HG02943 (cell line): Measurements from ENCODE around the gene PANK4.

Source experiments
- ATAC-seq: cut with Tn5 transposase; IDR thresholded peaks from one replicate; pipeline ENCODE4 v1.9.1; 2021; ENCODE audit warnings: mild to moderate bottlenecking, low read depth, moderate library complexity; ENCODE audit not compliant: unreplicated experiment

PANK4 gene

GRCh38 chr1:2546515-2547209 lies 20.3 kb upstream of the PANK4 start:
- peak; percentile 30 for ATAC-seq

- ATAC-seq, result peak; percentile 29
These were observed 19.5 kb upstream of the PANK4 start for GRCh38 chr1:2545754-2546514.

GRCh38 chr1:2544875-2545640 lies 18.7 kb upstream of the PANK4 start:
- no peak for ATAC-seq

GRCh38 chr1:2544093-2544874 lies 17.9 kb upstream of the PANK4 start:
- no peak for ATAC-seq

DNA sequence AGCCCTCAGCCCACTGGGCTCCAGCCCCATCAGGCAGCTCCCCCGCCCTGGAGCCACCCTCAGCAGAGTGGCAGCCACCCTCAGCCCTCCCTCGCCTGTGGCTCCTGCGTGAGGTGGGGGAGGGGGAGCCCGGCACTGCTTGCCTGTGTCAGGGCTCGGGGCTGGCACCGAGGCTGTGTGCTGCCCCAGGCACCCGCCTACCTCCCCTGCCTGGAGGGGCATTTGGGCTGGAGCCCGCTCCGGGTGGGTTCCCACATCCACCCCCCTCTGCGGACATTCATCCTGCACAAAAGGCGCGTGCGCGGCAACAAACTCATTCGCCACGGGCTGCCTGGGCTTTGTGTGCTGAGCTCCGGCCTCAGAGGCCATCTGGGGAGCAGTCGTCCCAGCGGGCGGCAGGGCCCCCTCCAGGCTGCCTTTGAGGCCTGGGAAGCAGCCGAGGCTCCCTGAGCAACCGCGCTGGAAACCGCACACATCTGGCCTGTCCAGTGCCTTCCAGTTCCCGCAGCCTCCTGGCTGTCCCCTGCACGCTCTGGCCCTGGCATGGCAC lies 17.2 kb upstream of the PANK4 start:
- no peak for ATAC-seq

DNA sequence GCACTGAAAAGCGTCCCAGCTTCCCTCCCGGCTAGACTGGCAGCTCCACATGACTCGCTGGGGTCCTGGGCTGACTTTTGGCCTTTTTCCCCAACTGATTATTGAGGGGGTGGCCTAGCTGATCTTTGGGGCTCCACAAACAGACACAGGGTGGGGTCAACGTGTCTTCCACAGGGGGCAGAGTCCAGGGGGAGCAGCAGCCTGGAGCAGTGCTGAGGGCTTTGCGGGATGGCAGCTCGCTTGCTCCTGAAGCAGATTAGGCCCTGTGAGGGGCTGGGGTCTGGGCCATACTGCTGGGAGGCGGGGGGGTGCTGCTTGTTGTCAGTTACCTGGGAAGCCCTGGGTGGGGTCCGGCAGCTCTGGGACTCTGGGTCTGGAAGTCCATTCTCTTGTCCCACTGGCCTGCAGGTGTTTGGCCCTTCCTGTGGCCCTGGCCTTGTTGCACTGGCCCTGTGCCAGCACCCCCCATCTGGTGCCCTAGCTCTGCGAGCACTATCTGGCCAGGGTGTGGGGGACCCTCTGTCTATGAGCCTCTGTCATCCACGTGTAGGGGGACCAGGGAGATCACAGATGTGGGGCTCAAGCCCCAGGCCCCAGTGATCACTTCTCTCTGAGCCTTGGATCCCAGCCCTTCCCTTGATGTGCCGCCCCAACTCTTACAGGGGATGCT lies 16.0 kb upstream of the PANK4 start:
- no peak for ATAC-seq

DNA sequence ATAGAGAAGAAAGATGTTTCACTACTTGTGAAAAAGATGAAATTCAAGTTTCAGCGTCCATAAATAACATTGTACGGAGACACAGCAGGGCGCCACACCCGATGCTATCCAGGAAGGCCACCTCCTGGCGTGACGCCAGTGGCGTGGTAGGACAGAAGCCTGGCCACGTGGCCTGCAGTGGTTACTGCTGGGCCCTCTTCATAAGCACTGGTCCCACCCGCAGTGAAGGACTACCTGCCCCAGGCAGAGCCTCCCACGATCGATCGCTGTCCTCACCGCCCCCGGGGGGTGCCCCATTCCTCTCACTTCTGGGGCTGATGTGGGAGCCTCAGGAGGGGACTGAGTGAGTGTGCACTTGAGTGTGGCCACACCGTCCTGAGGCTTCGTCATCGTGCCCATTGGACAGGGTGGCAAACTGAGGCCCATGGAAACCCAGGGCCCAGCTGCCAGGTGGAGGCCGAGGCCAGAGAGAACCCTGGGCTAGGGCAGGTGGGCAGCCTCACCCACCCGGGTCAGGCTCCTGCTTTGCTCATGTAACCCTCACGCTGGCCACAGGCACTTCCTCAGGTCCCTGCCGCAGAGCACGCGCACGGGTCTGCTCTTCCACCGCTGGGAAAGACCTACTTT lies 15.3 kb upstream of the PANK4 start:
- no peak for ATAC-seq

DNA sequence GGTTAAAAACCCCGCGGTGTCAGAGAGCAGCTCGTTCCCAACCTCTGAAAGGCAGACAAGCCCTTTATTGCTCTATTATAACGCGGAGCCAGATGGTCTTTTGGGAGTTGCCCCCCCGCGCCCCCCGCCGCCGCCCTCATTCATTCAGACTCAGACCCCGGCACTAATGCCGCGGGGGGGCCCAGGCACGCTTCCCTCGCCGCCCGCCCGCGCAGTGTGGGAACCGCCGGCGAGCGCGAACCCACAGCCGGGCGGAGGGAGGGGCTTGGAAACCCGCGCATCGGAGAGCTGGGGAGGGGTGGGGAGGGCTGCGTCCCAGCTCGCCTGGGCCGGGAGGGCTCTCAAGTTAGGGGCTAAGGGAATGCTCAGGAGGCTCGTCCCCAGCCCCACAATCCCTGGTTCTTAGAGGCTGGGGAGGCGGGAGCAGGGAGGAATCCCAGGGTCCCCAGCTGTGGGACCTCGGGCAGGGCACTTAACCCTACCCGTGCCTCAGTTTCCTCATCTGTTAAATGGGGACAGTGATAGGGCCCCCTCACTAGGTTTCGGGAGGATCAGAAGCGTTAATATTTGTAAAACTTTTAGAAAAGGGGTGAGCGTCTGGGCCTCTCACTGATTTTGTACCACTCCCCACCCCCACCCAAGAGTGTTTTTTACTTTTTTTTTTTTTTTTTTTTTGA lies 14.6 kb upstream of the PANK4 start:
- no peak for ATAC-seq

DNA sequence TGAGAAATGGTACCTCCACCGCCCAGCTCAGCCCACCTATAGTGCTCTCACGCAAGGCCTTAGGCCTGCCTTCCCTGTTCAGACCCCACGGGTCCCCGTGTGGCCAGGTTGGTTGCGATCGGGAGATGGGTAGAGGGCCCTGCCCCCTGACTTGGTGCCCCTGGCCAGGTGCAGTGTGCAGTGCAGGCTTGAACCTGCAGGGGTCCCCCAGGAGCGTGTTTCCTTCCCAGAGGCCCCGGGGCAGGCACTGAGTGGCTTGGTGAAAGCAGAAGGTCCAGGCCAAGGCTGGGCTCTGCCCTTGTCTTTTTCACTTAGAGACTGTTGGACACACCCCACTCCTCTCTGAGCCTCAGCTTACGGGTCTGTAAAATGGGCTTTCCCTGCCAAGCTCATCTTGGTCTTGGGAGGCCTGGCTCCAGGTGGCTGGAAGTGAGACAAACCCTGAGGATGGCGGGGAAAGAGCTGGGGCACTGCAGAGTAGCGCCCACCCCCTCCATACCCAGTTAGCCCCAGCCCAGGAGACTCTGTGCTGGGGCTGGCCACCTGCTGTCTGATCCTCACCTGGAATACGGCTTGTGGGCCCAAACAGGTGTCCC lies 13.0 kb upstream of the PANK4 start:
- no peak for ATAC-seq

DNA sequence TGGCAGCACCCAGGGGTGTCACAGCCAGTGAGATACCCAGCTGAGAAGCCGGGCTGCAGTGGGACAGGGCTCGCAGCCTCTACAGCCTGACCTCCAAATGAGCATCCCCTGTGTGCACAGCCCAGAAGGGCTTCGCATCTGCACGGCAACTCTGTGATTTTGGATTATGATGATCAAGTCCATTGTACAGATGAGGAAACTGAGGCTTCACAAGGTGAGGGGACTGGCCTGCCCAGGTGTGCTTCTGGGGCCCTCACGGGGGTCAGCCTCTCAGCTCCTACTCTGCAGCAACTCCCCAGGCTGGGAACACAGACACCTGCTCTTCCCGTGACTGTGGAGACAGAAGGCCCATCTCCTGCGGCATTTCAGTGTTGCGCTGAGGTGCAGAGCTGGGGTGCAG lies 12.5 kb upstream of the PANK4 start:
- no peak for ATAC-seq

- no peak for ATAC-seq
These were observed 12.0 kb upstream of the PANK4 start for GRCh38 chr1:2538376-2538775.

GRCh38 chr1:2537784-2538115 lies 11.4 kb upstream of the PANK4 start:
- ATAC-seq, result no peak

- no peak for ATAC-seq
These were observed 9.6 kb upstream of the PANK4 start for GRCh38 chr1:2535981-2536380.

GRCh38 chr1:2535455-2535854 lies 9.1 kb upstream of the PANK4 start:
- no peak for ATAC-seq

GRCh38 chr1:2534687-2535441 lies 8.5 kb upstream of the PANK4 start:
- ATAC-seq, result no peak

DNA sequence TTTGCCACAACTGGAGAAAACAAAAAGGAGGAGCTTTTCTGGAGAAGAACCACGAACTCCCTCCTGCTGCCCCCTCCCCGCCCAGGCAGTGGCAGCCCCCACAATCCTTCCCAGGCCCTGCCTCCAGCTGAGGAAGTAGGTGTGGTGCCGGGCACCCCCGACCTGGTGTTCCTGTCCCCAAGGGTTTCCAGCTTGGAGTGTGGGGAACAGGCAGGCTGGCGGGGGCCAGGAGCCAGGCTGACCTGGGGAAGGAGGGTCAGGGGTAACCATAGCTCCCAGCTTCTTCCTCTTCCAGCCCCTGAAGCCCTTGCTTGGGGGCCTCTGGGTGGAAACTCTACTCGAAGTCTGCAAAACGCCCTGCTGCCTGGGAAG lies 7.9 kb upstream of the PANK4 start:
- no peak for ATAC-seq

GRCh38 chr1:2533365-2533764 lies 7.0 kb upstream of the PANK4 start:
- ATAC-seq, result no peak
